ENCODE measurements around the gene OTUD1.

Gene OTUD1

DNA sequence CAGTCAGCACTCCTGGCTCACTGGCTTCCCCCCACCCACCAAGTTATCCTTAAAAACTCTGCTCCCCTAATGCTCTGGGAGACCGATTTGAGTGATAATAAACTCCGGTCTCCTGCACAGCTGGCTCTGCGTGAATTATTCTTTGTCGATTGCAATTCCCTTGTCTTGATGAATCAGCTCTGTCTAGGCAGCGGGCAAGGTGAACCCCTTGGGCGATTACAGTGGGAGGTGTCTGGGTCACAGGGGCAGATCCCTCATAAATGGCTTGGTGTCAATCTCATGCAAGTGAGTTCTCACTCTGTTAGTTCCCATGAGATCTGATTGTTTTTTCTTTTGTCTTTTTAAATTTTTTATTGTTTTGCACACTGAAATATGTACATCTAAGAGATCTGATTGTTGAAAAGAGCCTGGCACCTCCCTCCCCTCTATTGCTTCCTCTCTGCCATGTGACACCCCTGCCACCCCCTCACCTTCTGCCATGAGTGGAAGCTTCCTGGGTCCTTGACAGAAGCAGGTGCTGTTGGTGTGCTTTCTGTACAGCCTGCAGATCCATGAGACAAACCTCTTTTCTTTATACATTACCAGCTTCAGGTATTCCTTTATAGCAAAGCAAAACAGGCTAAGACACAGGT lies 20.5 kb downstream of the OTUD1 start:
- DNase-seq (ENCODE audit: extremely low read depth, insufficient read length), result no peak

DNA sequence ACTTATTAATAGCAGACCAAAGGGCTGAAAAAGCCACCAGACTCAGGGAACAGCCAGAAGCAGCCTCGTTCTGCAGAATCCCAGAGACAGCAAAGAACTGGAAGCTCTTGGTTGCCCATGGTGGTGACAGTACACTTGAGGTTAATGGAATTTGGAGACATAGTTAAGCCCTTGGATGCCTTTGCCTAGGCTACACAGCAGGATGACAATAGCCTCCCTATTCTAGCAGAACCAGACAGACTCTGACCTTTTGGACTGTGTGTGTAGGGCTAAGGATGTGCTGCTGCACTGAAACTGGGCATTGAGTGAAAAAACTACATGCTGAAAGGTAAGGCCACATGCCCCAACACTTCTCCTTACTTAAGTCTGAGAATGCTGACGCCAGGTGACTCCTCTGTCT lies 22.7 kb downstream of the OTUD1 start:
- TF ChIP-seq, protein P1, sequence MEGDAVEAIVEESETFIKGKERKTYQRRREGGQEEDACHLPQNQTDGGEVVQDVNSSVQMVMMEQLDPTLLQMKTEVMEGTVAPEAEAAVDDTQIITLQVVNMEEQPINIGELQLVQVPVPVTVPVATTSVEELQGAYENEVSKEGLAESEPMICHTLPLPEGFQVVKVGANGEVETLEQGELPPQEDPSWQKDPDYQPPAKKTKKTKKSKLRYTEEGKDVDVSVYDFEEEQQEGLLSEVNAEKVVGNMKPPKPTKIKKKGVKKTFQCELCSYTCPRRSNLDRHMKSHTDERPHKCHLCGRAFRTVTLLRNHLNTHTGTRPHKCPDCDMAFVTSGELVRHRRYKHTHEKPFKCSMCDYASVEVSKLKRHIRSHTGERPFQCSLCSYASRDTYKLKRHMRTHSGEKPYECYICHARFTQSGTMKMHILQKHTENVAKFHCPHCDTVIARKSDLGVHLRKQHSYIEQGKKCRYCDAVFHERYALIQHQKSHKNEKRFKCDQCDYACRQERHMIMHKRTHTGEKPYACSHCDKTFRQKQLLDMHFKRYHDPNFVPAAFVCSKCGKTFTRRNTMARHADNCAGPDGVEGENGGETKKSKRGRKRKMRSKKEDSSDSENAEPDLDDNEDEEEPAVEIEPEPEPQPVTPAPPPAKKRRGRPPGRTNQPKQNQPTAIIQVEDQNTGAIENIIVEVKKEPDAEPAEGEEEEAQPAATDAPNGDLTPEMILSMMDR (IDR thresholded peaks at IDR 0.05; ENCODE audit: insufficient read depth, low read length, poor library complexity, severe bottlenecking), result no peak
- Histone ChIP-seq H3K36me3 (ENCODE audit: control insufficient read depth, insufficient read depth, low read length) (no peaks in the 10 kb centered on the region), H3K27me3 (replicated peaks; ENCODE audit: control insufficient read depth, insufficient read depth, low read length) (no peaks in the 10 kb centered on the region), H3K4me3 (replicated peaks; ENCODE audit: low read depth, low read length) (no peak overlapping the region)
- no peak for DNase-seq (ENCODE audit: extremely low read depth, insufficient read length)

More for the DNA sequence above, 20.5 kb downstream of the OTUD1 start:
- Histone ChIP-seq H3K4me3 (replicated peaks; ENCODE audit: low read depth, low read length) (no peak overlapping the region), H3K36me3 (ENCODE audit: control insufficient read depth, insufficient read depth, low read length) (no peaks in the 10 kb centered on the region), H3K27me3 (replicated peaks; ENCODE audit: control insufficient read depth, insufficient read depth, low read length) (no peaks in the 10 kb centered on the region)
- TF ChIP-seq, protein P1 (IDR thresholded peaks at IDR 0.05; ENCODE audit: insufficient read depth, low read length, poor library complexity, severe bottlenecking), result no peak

DNA sequence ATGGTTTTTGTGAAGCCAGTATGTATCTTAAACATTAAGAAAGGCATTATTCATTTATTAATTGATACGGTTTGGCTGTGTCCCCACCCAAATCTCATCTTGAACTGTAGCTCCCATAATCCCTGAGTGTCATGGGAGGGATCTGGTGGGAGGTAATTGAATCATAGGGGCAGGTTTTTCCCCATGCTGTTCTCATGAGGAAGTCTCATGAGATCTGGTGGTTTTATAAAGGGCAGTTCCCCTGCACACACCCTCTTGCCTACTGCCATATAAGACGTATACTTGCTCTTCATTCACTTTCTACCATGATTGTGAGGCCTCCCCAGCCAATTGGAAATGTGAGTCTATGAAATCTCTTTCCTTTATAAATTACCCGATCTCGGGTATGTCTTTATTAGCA lies 28.1 kb downstream of the OTUD1 start:
- Histone ChIP-seq H3K27me3 (replicated peaks; ENCODE audit: control insufficient read depth, insufficient read depth, low read length) (peaks cover 2% of the 10 kb centered on the region; the same call in 1 of the 2 replicates), H3K4me3 (replicated peaks; ENCODE audit: low read depth, low read length) (no peak overlapping the region), H3K36me3 (ENCODE audit: control insufficient read depth, insufficient read depth, low read length) (no peaks in the 10 kb centered on the region)
- TF ChIP-seq, protein P1 (IDR thresholded peaks at IDR 0.05; ENCODE audit: insufficient read depth, low read length, poor library complexity, severe bottlenecking), result no peak
- no peak for DNase-seq (ENCODE audit: extremely low read depth, insufficient read length)

DNA sequence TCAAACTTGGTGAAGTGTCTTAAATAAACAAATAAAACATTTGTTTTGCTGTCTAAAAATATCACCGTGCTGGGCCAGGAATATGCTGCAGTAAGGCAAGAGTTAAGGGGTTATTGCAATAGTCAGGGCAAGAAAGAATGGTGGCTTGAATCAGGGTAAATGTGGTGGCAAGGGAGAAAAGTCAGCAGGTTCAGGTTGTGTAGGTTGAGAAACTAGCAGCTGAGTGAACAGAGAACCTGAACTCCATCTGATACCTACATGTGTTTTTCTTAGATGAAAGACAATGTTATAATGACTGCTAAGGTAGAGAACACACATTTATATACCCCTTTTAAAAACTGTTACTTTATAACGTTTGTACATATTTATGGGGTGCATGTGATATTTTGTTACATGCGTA lies 28.7 kb downstream of the OTUD1 start:
- no peak for DNase-seq (ENCODE audit: extremely low read depth, insufficient read length)
- Histone ChIP-seq H3K27me3 (replicated peaks; ENCODE audit: control insufficient read depth, insufficient read depth, low read length) (peaks cover 2% of the 10 kb centered on the region; the same call in 1 of the 2 replicates), H3K4me3 (replicated peaks; ENCODE audit: low read depth, low read length) (no peak overlapping the region), H3K36me3 (ENCODE audit: control insufficient read depth, insufficient read depth, low read length) (no peaks in the 10 kb centered on the region)
- TF ChIP-seq, protein P1 (IDR thresholded peaks at IDR 0.05; ENCODE audit: insufficient read depth, low read length, poor library complexity, severe bottlenecking), result no peak

- Histone ChIP-seq H3K4me3 (replicated peaks; ENCODE audit: low read depth, low read length) (no peak overlapping the region), H3K27me3 (replicated peaks; ENCODE audit: control insufficient read depth, insufficient read depth, low read length) (peaks cover 2% of the 10 kb centered on the region; the same call in 1 of the 2 replicates), H3K36me3 (ENCODE audit: control insufficient read depth, insufficient read depth, low read length) (no peaks in the 10 kb centered on the region)
- no peak for DNase-seq (ENCODE audit: extremely low read depth, insufficient read length)
- TF ChIP-seq, protein P1 (IDR thresholded peaks at IDR 0.05; ENCODE audit: insufficient read depth, low read length, poor library complexity, severe bottlenecking), result no peak
Observed at GRCh38 chr10:23469596-23470237, 30.8 kb downstream of the OTUD1 start.
